ENCODE measurements around the gene OAF. TPM values are rescaled to one million over a fixed set of nuclear protein-coding genes. Genes with fewer than 3 reads are reported as not detected.

The OAF gene
- total RNA-seq, 1 experiment from 2014 or later: 97.1 TPM

GRCh38 chr11:120254788-120255518, 44.1 kb downstream of the OAF start:
- no peak overlapping the region for H3K4me3 ChIP-seq (ENCODE audit: low read length)
- H3K27ac ChIP-seq (ENCODE audit: low read length): no peak overlapping the region
- no peaks in the 10 kb centered on the region for H3K9me2 ChIP-seq (replicated peaks; ENCODE audit: low read length)
- no peaks in the 10 kb centered on the region for H3K4me1 ChIP-seq (ENCODE audit: insufficient read depth, low read length)
- POLR2A ChIA-PET (ENCODE audit: unreplicated experiment): no interaction called here
- H3K9ac ChIP-seq (ENCODE audit: low read length): no peak overlapping the region
- no peak for ATAC-seq
- CTCF ChIA-PET: no interaction called here
- no peaks in the 10 kb centered on the region for H3K79me2 ChIP-seq (ENCODE audit: low read length)
- H3K9me3 ChIP-seq (ENCODE audit: low read length): no peaks in the 10 kb centered on the region
- DNase-seq: no peak
- TF ChIP-seq EZH2 (IDR thresholded peaks at IDR 0.05; ENCODE audit: low read length, unreplicated experiment) (no peak), EZH2phosphoT487 (IDR thresholded peaks at IDR 0.05; ENCODE audit: borderline replicate concordance, low read length) (no peak), CTCF (conservative IDR thresholded peaks at IDR 0.05; ENCODE audit: low read depth, low read length) (no peak)
- H3K36me3 ChIP-seq (ENCODE audit: low read depth, low read length): no peaks in the 10 kb centered on the region
- peaks cover 68% of the 10 kb centered on the region for H3K27me3 ChIP-seq (ENCODE audit: low read length)
- no TSS peak for BruUV-seq (replicated peaks)
- H3F3A ChIP-seq (ENCODE audit: low read length, unreplicated experiment): no peaks in the 10 kb centered on the region
- intact Hi-C loops (cut with micrococcal nuclease): no loop called here
- H3K4me2 ChIP-seq (ENCODE audit: low read length): no peak overlapping the region
- no peak overlapping the region for H2AFZ ChIP-seq (ENCODE audit: low read length)
- H4K20me1 ChIP-seq (ENCODE audit: low read length): no peaks in the 10 kb centered on the region

GRCh38 chr11:120255519-120255866, 44.7 kb downstream of the OAF start:
- H2AFZ ChIP-seq (ENCODE audit: low read length): no peak overlapping the region
- no TSS peak for BruUV-seq (replicated peaks)
- H3K9me2 ChIP-seq (replicated peaks; ENCODE audit: low read length): no peaks in the 10 kb centered on the region
- H3K4me2 ChIP-seq (ENCODE audit: low read length): no peak overlapping the region
- no peaks in the 10 kb centered on the region for H3K79me2 ChIP-seq (ENCODE audit: low read length)
- H3K4me3 ChIP-seq (ENCODE audit: low read length): no peak overlapping the region
- ATAC-seq (no peak), DNase-seq (no peak)
- no peaks in the 10 kb centered on the region for H3K4me1 ChIP-seq (ENCODE audit: insufficient read depth, low read length)
- TF ChIP-seq EZH2phosphoT487 (IDR thresholded peaks at IDR 0.05; ENCODE audit: borderline replicate concordance, low read length) (no peak), CTCF (conservative IDR thresholded peaks at IDR 0.05; ENCODE audit: low read depth, low read length) (no peak)
- no peaks in the 10 kb centered on the region for H4K20me1 ChIP-seq (ENCODE audit: low read length)
- peaks cover 71% of the 10 kb centered on the region for H3K27me3 ChIP-seq (ENCODE audit: low read length)
- H3F3A ChIP-seq (ENCODE audit: low read length, unreplicated experiment): no peaks in the 10 kb centered on the region
- intact Hi-C loops (cut with micrococcal nuclease): no loop called here
- no peaks in the 10 kb centered on the region for H3K36me3 ChIP-seq (ENCODE audit: low read depth, low read length)
- H3K9ac ChIP-seq (ENCODE audit: low read length): no peak overlapping the region
- CTCF ChIA-PET: no interaction called here
- POLR2A ChIA-PET (ENCODE audit: unreplicated experiment): no interaction called here
- no peaks in the 10 kb centered on the region for H3K9me3 ChIP-seq (ENCODE audit: low read length)
- H3K27ac ChIP-seq (ENCODE audit: low read length): no peak overlapping the region

- peaks cover 71% of the 10 kb centered on the region for H3K27me3 ChIP-seq (ENCODE audit: low read length)
- ATAC-seq: no peak
These were observed 45.3 kb downstream of the OAF start for GRCh38 chr11:120256178-120256577.

More at GRCh38 chr11:120256178-120256577, 45.3 kb downstream of the OAF start:
- BruUV-seq (replicated peaks): no TSS peak
- Histone ChIP-seq H3K4me3 (ENCODE audit: low read length) (no peak overlapping the region), H3K9me3 (ENCODE audit: low read length) (no peaks in the 10 kb centered on the region), H3K27ac (ENCODE audit: low read length) (no peak overlapping the region), H3K36me3 (ENCODE audit: low read depth, low read length) (no peaks in the 10 kb centered on the region), H3K79me2 (ENCODE audit: low read length) (no peaks in the 10 kb centered on the region), H3K4me1 (ENCODE audit: insufficient read depth, low read length) (no peaks in the 10 kb centered on the region), H3F3A (ENCODE audit: low read length, unreplicated experiment) (no peaks in the 10 kb centered on the region), H3K9ac (ENCODE audit: low read length) (no peak overlapping the region), H3K4me2 (ENCODE audit: low read length) (no peak overlapping the region), H2AFZ (ENCODE audit: low read length) (no peak overlapping the region), H4K20me1 (ENCODE audit: low read length) (no peaks in the 10 kb centered on the region), H3K9me2 (replicated peaks; ENCODE audit: low read length) (no peaks in the 10 kb centered on the region)
- ChIA-PET CTCF (no interaction called here), POLR2A (ENCODE audit: unreplicated experiment) (no interaction called here)
- TF ChIP-seq EZH2 (IDR thresholded peaks at IDR 0.05; ENCODE audit: low read length, unreplicated experiment): no peak
- no peak for TF ChIP-seq EZH2phosphoT487 (IDR thresholded peaks at IDR 0.05; ENCODE audit: borderline replicate concordance, low read length)
- no peak for TF ChIP-seq CTCF (conservative IDR thresholded peaks at IDR 0.05; ENCODE audit: low read depth, low read length)
- intact Hi-C loops (cut with micrococcal nuclease): no loop called here
- DNase-seq: no peak
